ENCODE results near the gene SLC25A29.
"Not testable (repeated sequence)": the region's sequence is repeated elsewhere in the genome, so short reads cannot be mapped to it uniquely, and the experiment has no call there.

SLC25A29 gene

DNA sequence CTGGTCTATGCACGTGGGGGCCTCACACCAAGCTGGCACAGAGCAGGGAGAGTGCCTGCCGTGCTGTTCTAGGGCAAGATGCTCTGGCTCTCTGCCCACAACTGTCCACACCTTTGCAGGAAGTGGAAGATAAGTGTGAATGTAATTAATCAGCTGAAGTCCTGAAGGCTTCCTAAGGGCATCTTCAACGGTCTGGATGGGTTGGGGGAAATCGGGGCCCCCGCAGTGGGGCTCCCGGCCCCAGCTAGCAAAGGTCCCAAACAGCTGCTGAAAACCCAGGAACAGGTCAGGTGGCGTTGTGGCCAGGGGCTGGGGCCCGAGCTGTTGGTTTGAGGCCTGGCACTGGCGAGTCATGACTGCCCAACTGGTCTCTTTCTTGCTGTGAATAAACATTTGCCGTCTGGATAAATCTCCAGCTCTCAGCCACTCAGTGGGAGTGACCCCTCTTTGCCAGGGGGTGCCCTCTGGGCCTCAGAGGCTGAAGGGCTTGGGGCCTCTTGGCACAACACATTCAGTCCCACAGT, 6.7 kb upstream of the SLC25A29 start:
- no peak for DNase-seq (ENCODE audit: low spot score)
- FAIRE-seq: no peak

DNA sequence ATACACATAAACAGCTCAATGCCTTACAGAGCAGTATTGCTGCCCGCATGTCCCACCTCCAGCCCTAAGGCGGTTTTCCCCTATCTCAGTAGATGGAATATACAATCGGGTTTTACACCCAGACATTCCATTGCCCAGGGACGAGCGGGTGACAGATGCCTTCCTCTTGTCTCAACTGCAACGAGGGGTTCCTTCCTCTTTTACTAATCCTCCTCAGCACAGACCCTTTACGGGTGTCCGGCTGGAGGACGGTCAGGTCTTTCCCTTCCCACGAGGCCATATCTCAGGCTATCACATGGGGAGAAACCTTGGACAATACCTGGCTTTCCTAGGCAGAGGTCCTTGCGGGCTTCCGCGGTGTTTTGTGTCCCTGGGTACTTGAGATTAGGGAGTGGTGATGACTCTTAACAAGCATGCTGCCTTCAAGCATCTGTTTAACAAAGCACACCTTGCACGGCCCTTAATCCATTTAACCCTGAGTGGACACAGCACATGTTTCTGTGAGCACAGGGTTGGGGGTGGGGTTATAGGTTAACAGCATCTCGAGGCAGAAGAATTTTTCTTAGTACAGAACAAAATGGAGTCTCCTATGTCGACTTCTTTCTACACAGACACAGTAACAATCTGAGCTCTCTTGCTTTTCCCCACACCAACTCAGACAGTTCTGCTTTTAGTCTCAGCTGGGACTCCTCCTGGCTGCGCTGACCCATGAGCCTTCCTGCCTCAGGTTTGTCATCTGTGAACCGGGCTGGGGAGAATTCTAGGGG, 6.0 kb upstream of the SLC25A29 start:
- not testable (repeated sequence) for FAIRE-seq

DNA sequence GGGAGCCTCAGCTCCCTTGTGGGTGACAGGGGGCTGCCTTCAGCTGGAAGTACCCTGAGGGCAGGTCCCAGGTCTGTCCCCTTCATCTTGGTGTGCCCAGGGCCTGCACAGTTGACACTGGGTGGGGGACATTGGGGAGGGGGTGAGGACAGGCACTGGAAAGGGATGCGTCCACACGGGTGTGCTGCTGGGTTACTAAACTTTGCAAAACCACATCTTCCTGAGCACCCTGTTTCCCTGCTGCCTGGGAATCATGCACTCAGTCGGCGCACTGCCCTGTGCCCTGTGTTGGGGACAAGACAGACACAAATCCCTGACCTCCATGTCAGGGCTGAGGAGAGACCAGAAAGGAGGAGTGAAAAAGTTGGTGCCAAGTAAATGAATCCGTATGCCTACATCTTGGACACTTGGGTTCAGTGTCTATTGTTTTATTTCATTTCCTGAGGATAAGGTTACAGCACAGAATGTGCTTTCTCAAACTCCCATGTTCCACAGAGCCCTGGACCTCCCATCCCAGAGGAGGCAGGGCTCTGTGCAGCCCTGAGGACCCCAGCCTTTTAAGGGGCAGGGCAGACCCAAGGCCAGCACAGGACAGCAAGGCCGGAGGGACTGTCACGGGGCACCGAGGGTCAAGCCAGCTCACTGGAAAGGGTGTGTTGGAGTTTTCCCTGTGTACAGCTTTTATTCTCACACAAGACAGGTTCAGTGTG, 2.9 kb upstream of the SLC25A29 start:
- FAIRE-seq: no peak

More for the DNA sequence above, 6.0 kb upstream of the SLC25A29 start:
- not testable (repeated sequence) for DNase-seq (ENCODE audit: low spot score)

DNA sequence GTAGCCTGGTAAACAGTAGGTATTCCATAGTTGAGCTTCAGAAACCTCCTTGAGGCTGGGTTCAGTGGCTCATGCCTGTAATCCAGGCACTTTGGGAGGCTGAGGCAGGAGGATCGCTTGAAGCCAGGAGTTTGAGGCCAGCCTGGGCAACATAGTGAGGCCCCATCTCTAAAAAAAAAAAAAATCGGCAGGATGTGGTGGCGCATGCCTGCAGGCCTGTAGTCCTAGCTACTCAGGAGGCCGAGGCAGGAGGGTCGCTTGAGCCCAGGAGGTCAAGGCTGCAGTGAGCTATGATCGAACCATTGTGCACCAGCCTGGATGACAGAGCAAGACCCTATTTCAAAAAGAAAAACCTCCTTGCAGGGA, 2.2 kb upstream of the SLC25A29 start:
- FAIRE-seq: not testable (repeated sequence)

More for the DNA sequence above, 2.9 kb upstream of the SLC25A29 start:
- no peak for DNase-seq (ENCODE audit: low spot score)

DNA sequence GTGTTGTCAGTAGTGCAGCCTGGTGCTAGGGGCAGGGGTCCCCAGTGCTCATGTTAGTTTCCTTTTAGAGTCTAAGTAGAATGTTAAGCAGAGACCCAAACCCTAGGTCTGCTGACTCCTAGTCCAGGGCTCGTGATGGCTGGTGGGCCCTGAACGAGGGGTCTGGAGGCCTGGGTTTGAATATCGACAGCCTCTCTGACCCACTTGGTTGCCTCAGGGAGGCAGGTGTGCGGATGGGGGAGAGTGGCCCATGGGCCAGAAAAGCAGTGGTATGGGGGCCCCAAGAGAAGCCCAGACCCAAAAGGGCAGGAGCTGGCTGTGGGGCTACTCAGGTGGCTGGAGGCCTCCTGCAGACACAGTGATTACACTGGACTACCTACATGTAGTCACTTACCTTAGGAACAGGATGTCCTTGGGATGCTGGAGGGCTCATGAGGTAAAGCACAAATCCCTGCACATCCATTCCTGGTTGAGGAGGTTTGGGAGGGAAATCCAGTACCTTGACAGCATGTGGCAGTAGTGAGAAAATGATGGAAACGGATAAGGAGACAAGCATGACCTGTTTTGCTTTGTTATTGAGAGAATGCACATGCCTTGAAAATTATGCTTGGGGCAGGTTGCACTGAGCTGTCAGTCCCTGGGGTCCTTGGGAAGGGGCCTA, 1.7 kb upstream of the SLC25A29 start:
- FAIRE-seq (no peak), DNase-seq (ENCODE audit: low spot score) (no peak)

More for the DNA sequence above, 2.2 kb upstream of the SLC25A29 start:
- not testable (repeated sequence) for DNase-seq (ENCODE audit: low spot score)

DNA sequence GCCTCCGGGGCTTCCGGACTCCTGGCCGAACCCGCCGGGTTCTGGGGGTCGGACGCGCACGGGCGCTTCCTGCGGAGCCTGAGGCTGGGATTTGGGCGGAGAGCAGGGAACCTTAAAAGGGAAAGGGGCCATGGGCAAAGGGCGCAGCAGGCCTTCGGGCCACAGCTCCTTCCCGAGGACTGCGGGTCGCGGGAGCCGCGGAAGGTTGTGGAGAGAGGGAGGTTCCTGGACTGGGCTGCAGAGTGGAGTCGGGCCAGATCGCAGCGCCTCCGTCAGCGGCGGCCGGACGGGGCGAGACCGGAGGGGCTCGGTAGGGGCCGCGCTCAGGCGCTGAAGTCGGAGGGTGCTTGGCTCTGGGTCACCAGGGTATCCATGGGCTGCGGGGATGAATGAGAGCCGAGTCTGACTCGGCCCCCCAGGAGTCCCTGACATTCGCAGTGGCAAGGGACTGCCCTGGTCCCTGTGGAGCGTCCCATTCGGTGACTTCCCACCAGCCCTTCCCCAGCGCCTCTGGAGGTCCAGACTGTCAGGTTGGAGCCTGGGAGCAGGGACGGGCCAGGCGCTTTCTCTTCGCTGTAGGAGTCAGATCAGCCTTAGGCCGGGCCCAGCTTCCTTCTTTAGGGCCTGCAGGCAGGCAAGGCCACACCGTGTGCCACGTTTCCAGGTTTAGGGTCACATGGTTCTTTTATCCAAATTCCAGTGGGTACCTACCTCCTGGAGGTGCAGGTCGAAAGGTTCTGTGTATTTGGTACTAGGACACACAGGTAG, 938 bp upstream of the SLC25A29 start:
- no peak for DNase-seq (ENCODE audit: low spot score)
- FAIRE-seq: no peak

DNA sequence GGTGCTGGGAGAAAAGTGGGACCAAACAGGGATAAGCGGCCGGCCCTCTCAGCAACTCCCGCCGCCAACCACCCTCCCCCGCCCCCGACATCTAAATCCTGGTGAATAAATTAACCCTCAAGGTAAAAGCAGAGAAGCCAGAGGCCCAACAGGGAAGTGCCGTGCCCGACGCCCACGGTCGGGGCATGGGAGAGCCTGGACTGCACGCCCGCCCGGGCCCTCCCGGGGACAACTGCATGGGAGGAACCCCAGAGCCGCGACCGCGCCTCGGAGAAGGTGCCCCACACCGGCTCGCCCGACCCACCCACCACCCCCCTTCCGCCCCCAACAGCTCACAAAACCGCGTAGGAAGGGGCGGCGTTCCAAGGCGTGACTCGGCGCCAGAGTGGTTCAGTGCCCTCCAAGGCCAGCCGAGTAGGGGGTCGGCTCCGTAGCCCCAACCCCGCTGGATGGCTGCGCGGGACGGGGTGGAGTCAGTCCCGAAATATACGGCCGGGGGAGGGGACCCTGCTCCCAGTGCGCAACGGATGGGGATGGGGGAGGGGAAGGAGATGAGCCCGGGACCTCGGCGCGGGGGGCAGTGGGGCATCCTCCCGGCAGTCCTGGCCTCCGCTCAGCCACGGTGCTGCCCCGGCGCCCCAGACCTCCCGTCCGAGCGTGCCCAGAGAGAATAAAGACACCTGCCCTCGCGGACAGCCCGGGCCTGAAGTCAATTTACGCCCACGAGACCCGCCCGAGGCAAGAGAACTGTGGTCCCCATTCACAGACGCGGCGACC, 732 bp downstream of the SLC25A29 start:
- FAIRE-seq (no peak), DNase-seq (ENCODE audit: low spot score) (peak; percentile 13)

DNA sequence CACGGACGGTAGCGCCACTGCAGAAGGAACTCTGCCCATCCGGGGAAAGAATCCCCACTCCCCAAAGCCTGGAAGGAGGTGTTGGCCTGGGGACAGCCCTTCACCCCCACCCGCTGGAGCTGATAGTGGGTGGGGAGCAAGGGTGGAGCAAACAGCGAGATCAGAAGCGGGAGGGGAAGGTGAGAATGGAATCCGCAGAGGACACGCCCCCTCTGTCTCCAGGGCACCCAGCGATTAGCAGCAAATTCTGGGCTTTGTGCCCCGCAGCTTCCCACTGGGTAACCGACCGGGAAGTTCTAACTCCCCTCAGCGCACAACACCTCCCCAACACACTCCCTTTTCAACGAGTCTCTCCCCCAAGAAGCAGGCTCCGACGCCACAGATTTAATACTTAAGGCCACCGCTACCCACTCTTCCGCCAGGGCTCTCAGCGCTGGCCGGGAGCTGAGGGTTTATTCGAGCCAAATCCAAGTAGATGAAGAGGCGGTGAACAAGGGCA, 1.4 kb downstream of the SLC25A29 start:
- FAIRE-seq (no peak), DNase-seq (ENCODE audit: low spot score) (peak; percentile 45)

DNA sequence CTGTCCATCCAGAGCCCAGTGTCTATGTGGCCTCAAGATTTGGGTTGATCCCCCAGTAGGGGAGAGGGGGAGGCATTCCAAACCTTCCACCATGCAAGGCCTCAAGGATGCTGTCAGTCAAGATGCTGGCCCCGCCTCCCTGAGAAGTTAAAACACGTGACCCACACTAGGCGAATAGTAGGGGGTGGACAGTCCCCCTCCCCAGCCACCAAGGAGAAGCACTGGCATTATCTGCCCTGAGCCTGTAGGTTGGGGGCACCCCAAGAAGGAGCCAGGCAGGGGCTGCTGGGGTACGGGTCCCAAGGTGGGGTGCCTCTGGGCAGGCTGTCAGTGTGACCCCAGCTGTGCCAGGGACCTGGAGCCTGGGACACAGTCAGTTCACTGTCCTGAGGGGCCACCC, 2.3 kb downstream of the SLC25A29 start:
- DNase-seq (ENCODE audit: low spot score) (no peak), FAIRE-seq (no peak)

DNA sequence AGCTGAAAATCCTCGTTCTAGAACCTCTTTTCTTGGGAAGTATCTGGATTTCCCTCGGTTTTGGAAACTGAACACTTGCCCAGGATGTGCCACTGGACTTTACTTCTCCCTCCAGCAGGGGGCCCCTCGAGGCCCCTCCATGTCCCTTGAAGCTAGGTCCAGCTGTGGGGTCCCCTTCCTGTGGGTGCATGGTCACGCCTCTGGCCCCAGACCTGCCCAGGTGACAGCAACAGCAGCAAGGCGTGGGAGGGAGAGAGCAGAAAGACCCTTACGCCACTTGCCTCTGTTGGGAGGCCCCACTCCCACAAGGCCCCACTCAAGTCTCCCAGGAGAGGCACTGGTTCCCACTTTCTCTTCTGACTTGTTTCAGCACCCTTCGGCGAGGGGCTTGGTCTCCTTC, 3.1 kb downstream of the SLC25A29 start:
- FAIRE-seq (no peak), DNase-seq (ENCODE audit: low spot score) (peak; percentile 20)

DNA sequence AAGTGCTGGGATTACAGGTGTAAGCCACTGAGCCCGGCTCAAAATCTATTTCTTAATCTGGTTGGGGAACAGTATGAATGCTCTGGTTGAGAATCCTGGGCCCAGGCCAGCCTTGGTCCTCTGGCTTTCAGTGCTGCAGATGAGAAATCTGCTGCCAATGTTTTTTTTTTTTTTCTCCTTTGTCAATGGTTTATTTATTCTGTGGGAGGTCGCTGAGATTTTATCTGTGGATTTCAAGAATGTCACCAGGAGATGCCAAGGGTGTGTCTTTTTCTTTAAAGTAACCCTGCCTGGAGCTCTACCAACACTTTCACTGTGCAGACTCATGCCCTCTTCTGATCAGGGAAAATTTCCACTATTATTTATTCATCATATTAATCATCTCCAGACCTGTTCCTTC, 3.6 kb downstream of the SLC25A29 start:
- no peak for DNase-seq (ENCODE audit: low spot score)
- no peak for FAIRE-seq

DNA sequence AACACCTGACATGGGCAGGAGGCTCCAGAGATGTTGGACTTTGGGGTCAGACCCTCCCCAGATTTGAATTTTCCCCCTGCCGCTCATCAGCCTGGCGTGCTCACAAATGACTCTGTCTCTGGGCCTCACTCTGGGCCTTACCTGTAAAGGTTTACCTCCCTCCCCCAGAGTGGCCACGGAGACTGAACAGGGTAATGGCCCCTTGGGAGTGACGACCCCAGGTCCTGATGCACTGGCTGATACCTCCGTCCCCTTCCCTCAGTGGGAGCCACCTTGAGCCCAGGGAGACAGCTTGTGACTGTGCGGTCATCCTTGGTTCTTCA, 7.0 kb downstream of the SLC25A29 start:
- no peak for FAIRE-seq

DNA sequence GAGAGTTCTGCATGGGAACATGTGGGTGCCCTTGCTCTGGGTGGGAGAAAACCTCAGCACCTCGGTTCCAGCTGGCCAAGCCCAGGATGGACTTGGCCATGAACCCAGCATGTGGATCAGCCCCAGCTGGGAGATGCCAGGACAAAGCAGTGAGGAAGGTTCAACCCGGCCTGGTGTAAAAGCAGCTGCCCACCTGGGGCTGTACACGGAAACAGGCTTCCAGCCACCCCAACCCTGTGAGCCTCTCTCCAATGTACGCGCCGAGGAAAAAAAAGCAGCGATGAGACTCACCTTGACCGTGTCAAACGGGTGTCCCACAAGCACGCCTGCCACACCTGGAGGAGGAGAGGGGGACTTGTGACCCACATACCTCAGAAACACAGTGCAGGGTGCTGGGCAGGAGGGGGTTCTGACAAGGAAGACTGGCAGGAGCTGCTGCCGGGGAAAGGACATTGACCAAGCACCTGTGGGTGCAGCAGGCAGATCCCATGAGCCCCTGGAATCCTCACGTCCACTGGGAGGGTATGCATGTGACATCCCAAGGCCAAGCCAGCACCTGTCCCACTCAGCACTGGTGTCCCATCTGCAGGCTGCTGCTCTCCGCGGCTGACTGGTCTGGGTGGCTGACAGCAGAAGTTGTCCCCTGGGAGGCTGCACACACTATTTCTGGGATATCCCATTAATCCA, 7.5 kb downstream of the SLC25A29 start:
- FAIRE-seq: no peak
- DNase-seq (ENCODE audit: low spot score): no peak

More for the DNA sequence above, 7.0 kb downstream of the SLC25A29 start:
- no peak for DNase-seq (ENCODE audit: low spot score)

DNA sequence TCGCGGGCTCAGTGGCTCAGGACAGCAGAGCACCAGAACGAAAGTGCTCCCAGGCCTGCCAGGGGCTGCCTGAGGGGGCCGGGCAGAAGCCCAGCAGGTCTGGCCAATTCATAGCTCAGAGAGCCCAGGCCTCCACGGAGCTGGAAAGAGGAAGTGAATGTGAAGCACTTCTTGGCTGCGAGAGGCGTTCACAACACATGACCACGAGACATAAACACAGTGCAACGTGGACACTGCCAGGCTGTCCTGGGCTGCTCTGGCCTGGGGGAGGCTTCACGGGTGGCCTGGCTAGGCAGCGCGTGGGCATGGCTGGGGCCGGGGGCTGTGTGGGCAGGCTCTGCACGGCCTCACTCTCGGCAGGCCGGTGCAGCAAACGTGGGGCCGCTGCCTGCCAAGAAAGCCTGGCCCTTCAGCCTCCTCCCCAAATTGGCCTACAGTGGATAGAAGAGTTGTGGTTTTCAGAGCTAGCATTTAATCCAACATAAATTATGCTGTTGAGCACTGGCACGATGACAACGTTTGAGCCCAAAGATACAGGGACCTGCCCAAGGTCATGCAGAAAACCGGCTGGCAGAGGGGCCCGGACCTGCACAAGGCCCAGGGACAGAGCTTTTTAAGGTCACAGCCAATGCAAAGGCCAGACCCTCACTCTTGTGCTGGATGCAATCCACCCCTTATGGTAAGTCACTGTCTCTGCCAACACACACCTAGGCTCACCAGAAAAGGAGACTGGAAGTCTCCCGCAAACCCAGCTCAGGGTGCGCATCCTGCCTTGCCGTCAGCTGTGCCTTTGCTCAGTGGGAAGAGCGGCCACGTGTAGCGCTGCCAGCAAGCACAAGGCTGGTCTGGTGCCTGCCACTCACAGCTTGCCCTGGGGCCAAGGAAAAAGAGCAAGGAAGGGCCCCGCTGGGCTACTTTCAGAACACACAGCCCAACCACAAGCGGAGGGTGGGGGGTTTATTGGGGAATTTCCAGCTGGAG, 8.6 kb downstream of the SLC25A29 start:
- FAIRE-seq (no peak), DNase-seq (ENCODE audit: low spot score) (no peak)

DNA sequence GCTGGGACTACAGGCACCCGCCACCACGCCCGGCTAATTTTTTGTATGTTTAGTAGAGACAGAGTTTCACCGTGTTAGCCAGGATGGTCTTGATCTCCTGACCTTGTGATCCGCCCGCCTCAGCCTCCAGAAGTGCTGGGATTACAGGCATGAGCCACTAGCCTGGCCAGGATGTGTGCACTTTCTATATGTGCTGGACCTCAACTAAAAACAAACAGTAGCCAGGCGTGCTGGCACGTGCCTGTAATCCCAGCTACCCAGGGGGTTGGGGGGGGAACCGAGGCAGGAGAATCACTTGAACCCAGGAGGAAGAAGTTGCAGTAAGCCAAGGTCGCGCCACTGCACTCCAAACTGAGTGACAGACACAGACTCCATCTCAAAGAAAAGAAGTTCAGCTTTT, 9.5 kb downstream of the SLC25A29 start:
- not testable (repeated sequence) for DNase-seq (ENCODE audit: low spot score); FAIRE-seq

DNA sequence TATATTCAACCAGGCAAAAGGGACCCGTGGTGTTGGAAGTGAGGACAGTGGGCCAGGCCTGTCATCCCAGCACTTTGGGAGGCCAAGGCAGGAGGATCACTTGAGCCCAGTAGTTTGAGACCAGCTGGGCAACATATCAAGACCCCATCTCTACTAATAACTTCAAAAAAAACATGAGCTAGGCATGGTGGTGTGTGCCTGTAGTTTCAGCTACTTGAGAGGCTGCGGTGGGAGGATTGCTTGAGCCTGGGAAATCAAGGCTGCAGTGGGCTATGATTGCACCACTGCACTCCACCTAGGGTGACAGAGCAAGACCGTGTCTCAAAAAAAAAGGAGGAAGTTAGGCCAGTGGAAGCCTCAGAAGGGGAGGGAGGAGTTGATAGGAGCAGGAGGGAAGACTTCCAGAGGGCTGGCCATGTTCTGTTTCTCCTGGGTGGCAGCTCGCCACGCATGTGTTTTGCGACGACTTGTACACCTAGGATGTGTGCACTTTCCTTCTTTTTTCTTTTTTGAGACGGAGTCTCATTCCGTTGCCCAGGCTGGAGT, 10.1 kb downstream of the SLC25A29 start:
- no peak for DNase-seq (ENCODE audit: low spot score)
- no peak for FAIRE-seq

DNA sequence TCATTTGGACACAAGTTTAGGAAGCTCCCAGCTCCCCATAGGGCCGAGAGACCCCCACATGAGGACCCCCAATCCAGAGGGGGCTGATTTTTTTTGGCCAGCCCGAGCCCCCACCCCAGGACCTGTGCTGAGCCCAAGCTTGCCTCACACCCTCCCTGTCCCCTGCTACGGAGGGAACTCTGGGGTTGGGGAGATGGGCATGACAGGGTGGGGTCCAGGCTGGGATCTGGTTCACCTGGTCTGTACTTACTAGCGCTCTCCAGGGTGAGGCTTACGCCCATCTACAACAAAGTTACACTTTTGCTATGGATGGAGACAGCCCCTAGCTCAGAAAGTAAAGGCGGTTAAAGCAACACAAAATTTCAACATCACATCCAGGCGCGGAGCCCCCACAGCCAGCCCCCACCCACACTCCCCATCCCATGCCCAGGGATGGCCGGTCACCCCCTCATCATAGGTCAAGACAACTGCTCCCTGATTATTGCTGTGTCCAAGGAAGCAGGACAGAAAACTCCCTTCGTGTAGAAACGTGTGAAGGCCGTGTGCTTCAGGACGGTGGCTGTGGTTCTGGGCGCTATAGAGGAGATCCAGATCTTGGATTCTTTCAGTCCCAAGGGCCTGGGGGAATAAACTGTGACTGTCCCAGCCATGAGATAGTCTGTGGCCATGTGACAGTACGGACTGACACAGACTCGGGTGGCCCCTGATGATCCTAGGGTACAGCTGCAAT, 10.7 kb downstream of the SLC25A29 start:
- DNase-seq (ENCODE audit: low spot score) (no peak), FAIRE-seq (no peak)

DNA sequence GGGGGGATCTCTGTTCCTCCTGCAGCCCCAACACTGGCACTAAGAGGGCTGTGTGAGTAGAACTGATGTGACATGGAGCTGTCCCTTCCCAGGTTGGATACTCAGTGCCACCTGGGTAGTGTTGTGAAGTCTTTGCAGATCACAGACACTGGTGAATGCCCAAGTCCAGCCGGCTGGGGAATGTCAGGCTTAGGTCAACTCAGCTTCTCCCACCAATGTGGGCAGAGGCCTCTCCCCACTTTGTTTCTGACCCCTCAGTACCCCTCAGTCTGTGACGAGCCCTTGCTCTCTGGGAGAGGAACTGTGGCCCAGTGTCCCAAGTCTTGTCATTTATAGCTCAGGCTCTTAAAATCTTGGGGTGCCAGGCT, 11.3 kb downstream of the SLC25A29 start:
- DNase-seq (ENCODE audit: low spot score): no peak

More for the DNA sequence above, 11.3 kb downstream of the SLC25A29 start:
- FAIRE-seq: no peak
